K562 (cell line): Measurements from ENCODE around the gene DNAI1. TPM values are rescaled to one million over a fixed set of nuclear protein-coding genes. Genes with fewer than 3 reads are reported as not detected.

ENCODE experiments used
- ATAC-seq: fragments of 200-7000 bp; cut with Tn5 transposase; 3 replicates; pipeline ENCODE4 v1.9.1; 2020; ENCODE audit warnings: moderate library complexity
- BruUV-seq: library from RNA; stranded (reverse); fragments of 400-500 nt; replicated peaks from 2 replicates; lab custom pipeline; 2021; lab: Mats Ljungman, UMichigan
- CTCF ChIA-PET: fragments of 300-600 bp; formaldehyde crosslinking; extraction: SDS; loops from one replicate; lab custom pipeline; 2021; ENCODE audit warnings: low intra/inter-chr PET ratio; lab: Yijun Ruan, JAX
- POLR2A ChIA-PET: fragments of 300-600, 350-650 bp; sonication (Branson Sonifier 250); formaldehyde crosslinking; extraction: SDS; loops from one replicate; lab custom pipeline; 2021; ENCODE audit warnings: antibody characterized with exemption, inconsistent platforms; lab: Yijun Ruan, JAX
- DNase-seq, 4 experiments: peaks; one replicate each; pipeline versions ENCODE4 v3.0.0 to v3.0.0-alpha.2; 2011 to 2018; ENCODE audit warnings: low spot score in 3 of 4, mixed read lengths in 3 of 4; ENCODE audit errors: extremely low read depth in 1 of 4
- FAIRE-seq: peaks from 2 replicates; lab custom pipeline; 2011; peaks lifted over from hg19 to GRCh38; lab: Jason Lieb, UNC
- H2AFZ ChIP-seq: 2 replicates; pipeline ENCODE4 v1.6.0; 2011; ENCODE audit warnings: low read depth, low read length, control low read depth, inconsistent platforms
- H3K27ac ChIP-seq: fragments of 200-600 bp; 3 replicates; pipeline ENCODE4 v1.8.0; 2011; ENCODE audit warnings: low read depth, mild to moderate bottlenecking, control low read depth, inconsistent platforms, low read length, moderate library complexity, mixed read lengths; ENCODE audit errors: extremely low read depth
- H3K27me3 ChIP-seq, 2 experiments: fragments of 300-600 bp in 1 of 2; 2 replicates in 1 of 2; 3 replicates in 1 of 2; pipeline versions ENCODE4 v1.6.0 to v1.8.0; 2011; ENCODE audit warnings: inconsistent platforms in 2 of 2, low read length in 2 of 2, mild to moderate bottlenecking in 1 of 2, mixed read lengths in 1 of 2, moderate library complexity in 1 of 2; ENCODE audit not compliant: control insufficient read depth in 2 of 2, insufficient read depth in 2 of 2
- H3K36me3 ChIP-seq: fragments of 300-600 bp; 3 replicates; pipeline ENCODE4 v1.8.0; 2011; ENCODE audit warnings: mild to moderate bottlenecking, low read length, inconsistent platforms; ENCODE audit not compliant: control insufficient read depth, insufficient read depth
- H3K4me1 ChIP-seq, 2 experiments: fragments of 200-600 bp in 1 of 2; replicated peaks in 1 of 2; 2 replicates in 1 of 2; 3 replicates in 1 of 2; pipeline versions ENCODE4 v1.5.1 to v1.8.0; 2011; ENCODE audit warnings: inconsistent platforms in 2 of 2, low read length in 2 of 2, mild to moderate bottlenecking in 1 of 2, mixed read lengths in 1 of 2, moderate library complexity in 1 of 2; ENCODE audit not compliant: control insufficient read depth in 2 of 2, insufficient read depth in 2 of 2
- H3K4me2 ChIP-seq: 2 replicates; pipeline ENCODE4 v1.6.1; 2011; ENCODE audit warnings: low read length, control low read depth, inconsistent platforms, mixed read lengths; ENCODE audit not compliant: insufficient read depth
- H3K4me3 ChIP-seq: fragments of 200-600 bp; sonication (generic), shearing (Covaris generic); 2 replicates; pipeline ENCODE4 v1.5.1; 2016; ENCODE audit warnings: control low read depth, inconsistent platforms
- H3K79me2 ChIP-seq: fragments of 200-600 bp; 3 replicates; pipeline ENCODE4 v1.8.0; 2011; ENCODE audit warnings: low read length, inconsistent platforms; ENCODE audit not compliant: control insufficient read depth, insufficient read depth
- H3K9ac ChIP-seq, 2 experiments: 2 replicates each; pipeline versions ENCODE4 v1.6.0 to v1.6.1; 2011; ENCODE audit warnings: low read depth in 2 of 2, low read length in 2 of 2, control low read depth in 1 of 2, inconsistent platforms in 1 of 2, mild to moderate bottlenecking in 1 of 2, mixed read lengths in 1 of 2; ENCODE audit not compliant: insufficient read depth in 1 of 2
- H3K9me1 ChIP-seq: one replicate; pipeline ENCODE4 v1.6.0; 2011; ENCODE audit warnings: inconsistent platforms, mild to moderate bottlenecking, low read length, moderate library complexity; ENCODE audit not compliant: control insufficient read depth, insufficient read depth
- H3K9me3 ChIP-seq: replicated peaks from 2 replicates; pipeline ENCODE4 v1.5.1; 2011; ENCODE audit warnings: low read depth, low read length, inconsistent platforms; ENCODE audit not compliant: control insufficient read depth, insufficient read depth
- H4K20me1 ChIP-seq: replicated peaks from 2 replicates; pipeline ENCODE4 v1.6.1; 2011; ENCODE audit warnings: low read length, inconsistent platforms, mixed read lengths; ENCODE audit not compliant: control insufficient read depth, insufficient read depth
- CBFA2T2 ChIP-seq: fragments of 450-650 bp; conservative IDR thresholded peaks from 2 replicates; pipeline ENCODE4 v1.6.1; 2017; ENCODE audit warnings: mild to moderate bottlenecking
- CEBPG ChIP-seq, 3 experiments: fragments of 200-800 bp in 1 of 3; sonication (Bioruptor generic) in 1 of 3; sonication (generic) in 1 of 3; formaldehyde crosslinking in 1 of 3; IDR thresholded peaks in 2 of 3; conservative IDR thresholded peaks in 1 of 3; 2 replicates each; pipeline versions ENCODE4 v1.6.1 to v1.8.0; 2016 to 2022; ENCODE audit warnings: missing compliant biosample characterization in 2 of 3, missing genetic modification characterization in 2 of 3, mild to moderate bottlenecking in 1 of 3, missing genetic modification reagents in 1 of 3
- FOXM1 ChIP-seq, 2 experiments: fragments of 450-650 bp in 1 of 2; sonication (generic) in 1 of 2; formaldehyde crosslinking in 1 of 2; IDR thresholded peaks; 2 replicates each; pipeline versions ENCODE4 v1.6.1 to v1.9.0; 2017 to 2022; ENCODE audit warnings: low read depth in 2 of 2, mild to moderate bottlenecking in 2 of 2, missing genetic modification reagents in 1 of 2, moderate library complexity in 1 of 2
- GABPA ChIP-seq: fragments of 200-800 bp; sonication (Bioruptor generic); conservative IDR thresholded peaks from 2 replicates; pipeline ENCODE4 v1.6.1; 2016; ENCODE audit warnings: low read depth, missing genetic modification characterization, missing compliant biosample characterization
- KLF10 ChIP-seq: fragments of 250-450 bp; sonication (Bioruptor Pico); IDR thresholded peaks from 2 replicates; pipeline ENCODE4 v1.6.1; 2021; ENCODE audit warnings: matching md5 sums
- LEF1 ChIP-seq: fragments of 450-650 bp; IDR thresholded peaks from 2 replicates; pipeline ENCODE4 v1.6.1; 2016; ENCODE audit warnings: mild to moderate bottlenecking
- NCOA4 ChIP-seq: fragments of 450-650 bp; IDR thresholded peaks from 2 replicates; pipeline ENCODE4 v1.6.1; 2018; ENCODE audit warnings: mild to moderate bottlenecking; ENCODE audit not compliant: partially characterized antibody
- NONO ChIP-seq, 2 experiments: fragments of 200-400 bp in 1 of 2; fragments of 450-650 bp in 1 of 2; formaldehyde crosslinking in 1 of 2; IDR thresholded peaks; 2 replicates each; pipeline ENCODE4 v1.6.1; 2017; ENCODE audit warnings: low read depth in 2 of 2, mild to moderate bottlenecking in 2 of 2, moderate library complexity in 2 of 2, low read length in 1 of 2
- NRF1 ChIP-seq, 2 experiments: fragments of 450-650 bp; IDR thresholded peaks in 1 of 2; conservative IDR thresholded peaks in 1 of 2; 2 replicates each; pipeline ENCODE4 v1.6.1; 2014; ENCODE audit warnings: mild to moderate bottlenecking in 2 of 2
- PRPF4 ChIP-seq: fragments of 200-400 bp; formaldehyde crosslinking; IDR thresholded peaks from one replicate; pipeline ENCODE4 v1.6.1; 2017; ENCODE audit warnings: low read length, low read depth, mild to moderate bottlenecking; ENCODE audit not compliant: insufficient read depth, poor library complexity, severe bottlenecking
- RAD51 ChIP-seq: fragments of 450-650 bp; IDR thresholded peaks from 2 replicates; pipeline ENCODE4 v1.7.1; 2016; ENCODE audit warnings: low read depth, mild to moderate bottlenecking, borderline replicate concordance
- TGIF2 ChIP-seq: sonication (generic); formaldehyde crosslinking; IDR thresholded peaks from 2 replicates; pipeline ENCODE4 v1.8.1; 2022; ENCODE audit warnings: mild to moderate bottlenecking, missing genetic modification reagents, moderate library complexity
- ZNF274 ChIP-seq: IDR thresholded peaks from 2 replicates; pipeline ENCODE4 v1.6.1; 2011; ENCODE audit warnings: low read depth, mild to moderate bottlenecking, low read length, moderate library complexity, borderline replicate concordance
- ZNF561 ChIP-seq: fragments of 450-650 bp; formaldehyde crosslinking; conservative IDR thresholded peaks from 2 replicates; pipeline ENCODE4 v1.4.0; 2020; ENCODE audit warnings: mild to moderate bottlenecking, moderate library complexity
- WGBS: fragments of 100-300 bp; shearing (Covaris generic); methylation state at CpG from one replicate; pipeline ENCODE4 v1.1.6; 2016; ENCODE audit warnings: low coverage, mixed read lengths; ENCODE audit not compliant: insufficient coverage; ENCODE audit errors: missing lambda C conversion rate; 5-methylcytosine and 5-hydroxymethylcytosine counted together
- in situ Hi-C: fragments of 300-500 bp; cut with MboI; formaldehyde crosslinking; loops from 4 replicates; pipeline ENCODE4 v1.15.0; 2018; ENCODE audit warnings: inconsistent platforms, mixed read lengths
- intact Hi-C: fragments of 100-400 bp; cut with micrococcal nuclease; formaldehyde crosslinking; loops from 2 replicates; pipeline ENCODE4 v1.14.2; 2022
- polyA plus RNA-seq, 8 experiments: library from polyadenylated mRNA; depleted of rRNA in 4 of 8; stranded (reverse) in 5 of 8; unstranded in 3 of 8; fragments of >200 nt; fragmentation: Nextera tagmentation in 2 of 8; fragmentation: Illumina TruSeq in 1 of 8; extraction: Ambion mirVana in 2 of 8; extraction: Trizol in 1 of 8; gene quantifications; 2 replicates each; pipeline versions ENCODE4 v1.2.1 to v1.2.3, GENCODE V29; 2011 to 2014; ENCODE audit warnings: inconsistent platforms in 1 of 8, missing spikeins in 1 of 8
- total RNA-seq, 7 experiments: library from RNA; depleted of rRNA in 6 of 7; stranded (reverse); fragments of >200 nt in 6 of 7; fragmentation: Illumina TruSeq in 2 of 7; extraction: Trizol in 2 of 7; gene quantifications; 2 replicates each; pipeline versions ENCODE4 v1.2.1 to v1.2.3, GENCODE V29; 2011 to 2021; ENCODE audit warnings: low replicate concordance in 1 of 7
- TF ChIP-seq, protein P1 (sequence below): conservative IDR thresholded peaks from 2 replicates; pipeline ENCODE4 v1.6.1; 2011; ENCODE audit warnings: low read depth, mild to moderate bottlenecking, low read length; ENCODE audit not compliant: control insufficient read depth

Gene DNAI1
- total and polyA plus RNA-seq, 9 of the 15 experiments (the other 6 are each of a cell fraction or from before 2014, with no cell fraction given): 0.01 to 0.17 (median 0.04) TPM; not detected in 6

DNA sequence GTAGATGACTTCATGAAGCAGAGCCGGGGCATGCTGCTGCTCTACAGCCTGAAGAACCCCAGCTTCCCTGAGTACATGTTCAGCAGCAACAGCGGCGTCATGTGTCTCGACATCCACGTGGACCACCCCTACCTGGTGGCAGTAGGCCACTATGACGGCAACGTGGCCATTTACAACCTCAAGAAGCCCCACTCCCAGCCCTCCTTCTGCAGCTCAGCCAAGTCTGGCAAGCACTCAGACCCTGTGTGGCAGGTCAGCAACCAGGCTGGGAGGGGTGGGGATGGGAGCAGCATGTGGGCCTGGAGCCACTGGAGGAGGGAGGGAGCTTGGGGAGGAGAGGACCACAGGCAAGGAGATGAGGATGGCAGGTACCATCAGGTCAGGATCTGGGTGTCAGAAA, 48.0 kb downstream of the DNAI1 start:
- intact Hi-C loops: no loop called here
- WGBS: 0% methylated on average over 6 of the region's 7 CpGs
- no peak overlapping the region for H3K9ac ChIP-seq
- no peak overlapping the region for H3K27ac ChIP-seq
- ATAC-seq (no peak), DNase-seq (no peak), FAIRE-seq (no peak)
- no peaks in the 10 kb centered on the region for H4K20me1 ChIP-seq
- no TSS peak for BruUV-seq
- ChIA-PET POLR2A (no interaction called here), CTCF (no interaction called here)
- TF ChIP-seq GABPA (tag) (no peak), ZNF274 (no peak)
- in situ Hi-C loops: no loop called here
- no peaks in the 10 kb centered on the region for H3K36me3 ChIP-seq
- H3K4me1 ChIP-seq: no peaks in the 10 kb centered on the region; a peak in 1 of 5 replicates
- H3K9me3 ChIP-seq: no peaks in the 10 kb centered on the region
- H3K4me2 ChIP-seq: no peak overlapping the region
- H3K4me3 ChIP-seq: no peak overlapping the region
- H3K27me3 ChIP-seq: peaks cover 0 to 4% of the 10 kb centered on the region in 2 experiments; a peak in 1 of 5 replicates
- no peaks in the 10 kb centered on the region for H3K9me1 ChIP-seq
- no peak overlapping the region for H2AFZ ChIP-seq
- H3K79me2 ChIP-seq: no peaks in the 10 kb centered on the region

DNA sequence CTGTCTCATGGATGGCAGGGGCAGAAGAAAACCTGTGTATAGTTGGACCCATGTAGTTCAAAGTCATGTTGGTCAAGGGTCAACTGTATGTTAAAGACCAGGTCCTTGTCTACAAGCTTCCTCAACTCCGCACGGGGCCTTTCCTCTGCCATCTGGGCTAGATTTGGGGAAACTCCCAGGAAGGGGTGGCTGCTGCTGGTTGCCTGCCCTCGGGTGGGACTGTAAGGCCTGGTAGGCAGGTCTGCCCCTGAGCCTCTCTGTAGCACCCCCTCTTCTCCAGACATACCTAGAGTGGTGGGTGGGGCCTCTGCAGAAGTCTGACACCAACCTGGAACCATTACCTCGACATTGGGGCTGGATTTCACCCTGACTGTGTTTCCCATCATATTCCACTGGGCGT, 49.0 kb downstream of the DNAI1 start:
- in situ Hi-C loops (no loop called here), intact Hi-C loops (no loop called here)
- no peaks in the 10 kb centered on the region for H3K79me2 ChIP-seq
- H3K36me3 ChIP-seq: no peaks in the 10 kb centered on the region
- no peaks in the 10 kb centered on the region for H3K9me1 ChIP-seq
- H3K9me3 ChIP-seq: no peaks in the 10 kb centered on the region
- no peak overlapping the region for H2AFZ ChIP-seq
- H4K20me1 ChIP-seq: no peaks in the 10 kb centered on the region
- no peak for FAIRE-seq
- H3K4me2 ChIP-seq: no peak overlapping the region
- ATAC-seq: no peak
- no peak overlapping the region for H3K9ac ChIP-seq
- peaks cover 0 to 4% of the 10 kb centered on the region in 2 experiments; a peak in 1 of 5 replicates for H3K27me3 ChIP-seq
- ChIA-PET POLR2A (no interaction called here), CTCF (no interaction called here)
- no peak overlapping the region for H3K4me3 ChIP-seq
- no peaks in the 10 kb centered on the region; a peak in 1 of 5 replicates for H3K4me1 ChIP-seq
- H3K27ac ChIP-seq: no peak overlapping the region
- DNase-seq: no peak
- WGBS: 3% methylated on average over 4 of the region's 5 CpGs
- no TSS peak for BruUV-seq
- TF ChIP-seq FOXM1 (IDR thresholded peaks at IDR 0.05; ENCODE audit: low read depth) (no peak), FOXM1 (CRISPR knock-in tag; IDR thresholded peaks at IDR 0.05; ENCODE audit: low read depth) (no peak), LEF1 (no peak), NRF1 (conservative IDR thresholded peaks at IDR 0.05 in 1 of 2, IDR thresholded peaks at IDR 0.05 in 1 of 2) (no peak), TGIF2 (CRISPR knock-in tag) (no peak), NONO (IDR thresholded peaks at IDR 0.05; ENCODE audit: low read depth in 2 of 2, low read length in 1 of 2) (no peak), KLF10 (CRISPR knock-in tag) (no peak), CEBPG (CRISPR knock-in tag; IDR thresholded peaks at IDR 0.05) (no peak), CEBPG (tag; conservative IDR thresholded peaks at IDR 0.05 in 1 of 2, IDR thresholded peaks at IDR 0.05 in 1 of 2) (no peak), ZNF561 (CRISPR knock-in tag) (no peak), CBFA2T2 (no peak), RAD51 (no peak), NCOA4 (no peak), PRPF4 (no peak)
- TF ChIP-seq, protein P1, sequence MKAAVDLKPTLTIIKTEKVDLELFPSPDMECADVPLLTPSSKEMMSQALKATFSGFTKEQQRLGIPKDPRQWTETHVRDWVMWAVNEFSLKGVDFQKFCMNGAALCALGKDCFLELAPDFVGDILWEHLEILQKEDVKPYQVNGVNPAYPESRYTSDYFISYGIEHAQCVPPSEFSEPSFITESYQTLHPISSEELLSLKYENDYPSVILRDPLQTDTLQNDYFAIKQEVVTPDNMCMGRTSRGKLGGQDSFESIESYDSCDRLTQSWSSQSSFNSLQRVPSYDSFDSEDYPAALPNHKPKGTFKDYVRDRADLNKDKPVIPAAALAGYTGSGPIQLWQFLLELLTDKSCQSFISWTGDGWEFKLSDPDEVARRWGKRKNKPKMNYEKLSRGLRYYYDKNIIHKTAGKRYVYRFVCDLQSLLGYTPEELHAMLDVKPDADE: no peak
